Skeletal muscle satellite cell (primary cell): ENCODE data around the gene ARHGAP5.

ENCODE experiments used
- H3K27me3 ChIP-seq: 2 replicates; pipeline ENCODE4 v1.7.0; 2013; ENCODE audit warnings: low read length; ENCODE audit not compliant: control insufficient read depth, insufficient read depth
- H3K36me3 ChIP-seq: 2 replicates; pipeline ENCODE4 v1.7.0; 2013; ENCODE audit warnings: mild to moderate bottlenecking, control low read depth, low read length; ENCODE audit not compliant: insufficient read depth
- H3K4me1 ChIP-seq: 2 replicates; pipeline ENCODE4 v1.7.0; 2013; ENCODE audit warnings: low read length; ENCODE audit not compliant: control insufficient read depth, insufficient read depth
- H3K4me2 ChIP-seq: 2 replicates; pipeline ENCODE4 v1.7.0; 2013; ENCODE audit warnings: mild to moderate bottlenecking, low read length
- H3K4me3 ChIP-seq: 2 replicates; pipeline ENCODE4 v1.7.0; 2013; ENCODE audit warnings: low read length
- H3K9ac ChIP-seq: 2 replicates; pipeline ENCODE4 v1.7.0; 2013; ENCODE audit warnings: mild to moderate bottlenecking, low read depth, low read length, moderate library complexity
- H3K9me3 ChIP-seq: replicated peaks from 2 replicates; pipeline ENCODE4 v1.7.0; 2013; ENCODE audit warnings: mild to moderate bottlenecking, control low read depth, low read length

The ARHGAP5 gene

DNA sequence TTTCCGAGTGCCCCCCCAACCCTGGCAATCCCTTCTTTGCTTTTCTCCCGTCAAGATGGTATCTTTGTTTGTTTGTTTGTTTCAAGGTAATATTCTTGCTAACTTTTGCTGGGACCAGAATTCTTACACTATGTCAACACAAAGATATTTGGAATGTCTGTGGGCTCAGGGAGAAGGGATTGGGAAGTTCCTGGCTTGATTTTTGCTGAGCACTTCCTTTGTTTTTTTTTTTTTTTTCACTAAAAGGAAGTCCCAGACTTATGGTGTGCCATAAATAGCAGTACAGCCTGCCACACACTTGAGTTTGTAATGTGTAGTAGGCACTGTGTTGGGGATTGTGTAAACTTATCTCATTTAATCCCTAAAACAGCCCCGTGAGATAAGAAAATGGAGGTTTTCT lies 113.6 kb downstream of the ARHGAP5 start:
- no peak overlapping the region for H3K4me2 ChIP-seq
- peaks cover 4% of the 10 kb centered on the region for H3K27me3 ChIP-seq
- H3K4me3 ChIP-seq: no peak overlapping the region
- no peak overlapping the region for H3K9ac ChIP-seq
- H3K9me3 ChIP-seq: no peaks in the 10 kb centered on the region
- H3K36me3 ChIP-seq: no peaks in the 10 kb centered on the region
- no peaks in the 10 kb centered on the region for H3K4me1 ChIP-seq

DNA sequence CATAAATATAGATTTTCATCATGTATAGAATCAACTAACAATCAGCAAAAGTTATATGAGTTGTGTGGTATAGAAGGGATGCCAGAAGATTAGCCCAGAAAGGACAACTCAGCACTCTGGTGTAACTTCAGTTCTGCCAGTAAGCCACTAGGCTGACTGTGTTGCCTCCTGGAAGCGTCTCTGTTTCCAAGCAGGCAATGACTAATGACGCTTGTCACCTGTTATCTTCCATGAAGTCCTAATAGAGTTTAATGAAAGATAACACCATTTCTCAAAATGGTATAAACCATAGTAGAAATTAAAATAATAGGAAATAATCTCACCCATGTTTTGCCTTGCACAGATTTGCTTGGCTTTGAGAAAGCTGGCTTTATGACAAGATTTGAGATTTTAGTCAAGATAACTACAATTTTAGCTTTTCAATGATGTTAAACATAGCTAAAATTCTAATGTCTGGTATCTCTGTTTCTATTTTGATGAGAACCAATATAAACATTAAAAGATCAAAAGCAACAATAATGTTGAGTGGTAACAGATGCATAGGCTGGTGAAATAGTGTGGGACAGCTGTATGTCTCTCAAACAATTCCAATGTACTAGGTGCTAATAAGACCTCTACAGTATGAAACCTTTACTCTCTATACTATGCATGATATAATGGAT lies 115.7 kb downstream of the ARHGAP5 start:
- no peaks in the 10 kb centered on the region for H3K36me3 ChIP-seq
- H3K27me3 ChIP-seq: peaks cover 6% of the 10 kb centered on the region
- no peaks in the 10 kb centered on the region for H3K9me3 ChIP-seq
- H3K4me2 ChIP-seq: no peak overlapping the region
- H3K4me1 ChIP-seq: no peaks in the 10 kb centered on the region
- no peak overlapping the region for H3K9ac ChIP-seq
- no peak overlapping the region for H3K4me3 ChIP-seq

DNA sequence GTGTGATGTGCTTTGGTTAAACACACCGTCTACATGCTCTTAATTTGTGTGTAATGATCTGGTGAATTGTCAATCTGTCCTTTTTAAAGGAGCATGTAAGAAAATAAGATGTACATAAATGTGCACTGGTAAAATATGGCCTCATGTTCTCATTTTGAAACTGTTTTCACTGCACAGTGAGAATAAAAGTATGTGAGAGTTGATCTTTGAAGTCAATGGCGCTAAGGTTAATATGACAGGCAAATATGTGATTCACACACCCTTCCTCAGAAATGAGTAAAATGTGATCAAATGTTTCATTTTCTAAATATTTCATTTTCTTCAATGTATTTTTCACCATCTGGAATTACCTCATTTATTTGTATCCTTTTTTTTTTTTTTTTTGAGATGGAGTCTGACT lies 116.4 kb downstream of the ARHGAP5 start:
- no peak overlapping the region for H3K4me2 ChIP-seq
- no peaks in the 10 kb centered on the region for H3K4me1 ChIP-seq
- no peaks in the 10 kb centered on the region for H3K9me3 ChIP-seq
- H3K27me3 ChIP-seq: peaks cover 6% of the 10 kb centered on the region
- no peaks in the 10 kb centered on the region for H3K36me3 ChIP-seq
- H3K9ac ChIP-seq: no peak overlapping the region
- no peak overlapping the region for H3K4me3 ChIP-seq

DNA sequence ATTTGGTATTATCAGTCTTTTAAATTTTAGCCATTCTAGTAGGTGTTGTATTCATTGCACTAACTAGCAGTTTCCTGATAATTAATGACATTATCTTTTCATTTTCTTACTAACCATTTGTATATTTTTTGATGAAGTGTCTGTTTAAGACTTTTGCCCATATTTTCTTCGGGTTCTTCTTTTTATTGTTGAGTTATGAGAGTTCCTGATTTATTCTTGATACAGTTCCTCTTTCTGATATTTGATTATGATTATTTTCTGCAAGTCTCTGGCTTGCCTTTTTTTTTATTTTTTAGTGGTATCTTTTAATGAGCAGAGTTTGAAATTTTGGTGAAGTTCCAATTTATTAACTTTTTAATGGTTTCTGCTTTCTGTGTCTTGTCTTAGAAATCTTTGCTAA lies 118.5 kb downstream of the ARHGAP5 start:
- peaks cover under 1% of the 10 kb centered on the region for H3K4me1 ChIP-seq
- H3K27me3 ChIP-seq: peaks cover 6% of the 10 kb centered on the region
- H3K4me2 ChIP-seq: no peak overlapping the region
- H3K36me3 ChIP-seq: no peaks in the 10 kb centered on the region
- no peaks in the 10 kb centered on the region for H3K9me3 ChIP-seq
- no peak overlapping the region for H3K4me3 ChIP-seq
- no peak overlapping the region for H3K9ac ChIP-seq

DNA sequence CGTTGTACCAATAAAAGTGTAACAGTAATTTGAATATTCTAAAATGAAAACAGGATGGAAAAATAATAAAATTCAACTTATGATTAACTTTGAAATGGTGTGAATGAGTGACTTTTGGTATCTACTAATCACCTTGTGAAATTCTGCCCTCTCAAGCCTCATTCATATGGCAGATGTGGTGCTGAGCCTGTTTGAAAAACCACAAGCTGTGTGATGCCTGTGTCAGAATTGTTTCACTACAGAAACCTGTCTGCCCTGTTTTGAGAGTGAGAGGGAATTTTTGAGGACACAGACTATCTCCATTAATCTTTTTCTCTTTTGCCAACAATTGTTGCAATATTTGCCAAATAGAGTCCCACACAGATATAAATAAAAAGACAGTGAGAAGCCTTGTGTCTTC lies 120.8 kb downstream of the ARHGAP5 start:
- Histone ChIP-seq H3K4me1 (peaks cover 16% of the 10 kb centered on the region), H3K9ac (no peak overlapping the region), H3K27me3 (peaks cover 6% of the 10 kb centered on the region), H3K9me3 (no peaks in the 10 kb centered on the region), H3K4me2 (no peak overlapping the region), H3K4me3 (no peak overlapping the region), H3K36me3 (no peaks in the 10 kb centered on the region)

DNA sequence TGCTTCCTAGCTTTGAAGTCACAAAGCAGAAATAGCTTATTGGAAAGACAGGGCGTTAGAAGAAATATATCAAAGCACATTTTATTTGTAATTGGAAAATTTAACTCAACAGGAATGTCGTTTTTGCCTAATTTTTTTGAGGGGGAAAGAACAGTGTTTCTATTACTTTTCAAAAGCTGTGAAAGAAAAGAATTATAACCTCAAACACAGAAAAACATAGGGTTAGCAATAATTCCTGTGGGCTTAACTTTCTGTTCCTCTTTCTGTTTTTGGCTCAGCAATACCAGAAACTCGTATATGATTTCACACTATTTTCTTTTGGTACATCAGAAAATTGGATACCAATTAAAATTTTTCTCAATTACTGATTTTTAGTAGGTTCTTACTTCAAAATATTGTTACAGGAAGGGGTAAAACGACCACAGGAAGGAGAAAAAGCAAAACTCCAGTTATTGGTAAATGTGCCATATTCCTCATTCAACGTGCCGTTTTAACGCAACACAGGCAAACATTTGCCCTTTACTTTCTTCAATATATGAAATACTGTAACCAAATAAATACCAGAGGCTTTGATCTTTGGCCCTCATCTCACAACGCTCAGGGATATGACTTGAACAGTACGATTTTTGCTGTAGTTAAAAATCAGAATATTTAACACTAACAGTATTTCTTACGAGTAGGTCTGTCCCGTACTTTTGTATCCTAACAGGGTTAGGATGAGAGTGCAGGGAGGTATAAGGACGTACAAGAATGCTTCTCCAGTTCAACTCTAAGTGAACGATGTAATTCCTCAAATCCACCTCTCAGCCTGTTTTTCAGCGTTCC lies 123.5 kb downstream of the ARHGAP5 start:
- Histone ChIP-seq H3K9me3 (no peaks in the 10 kb centered on the region), H3K27me3 (peaks cover 3% of the 10 kb centered on the region), H3K4me3 (peak overlapping the region; percentile 71), H3K4me2 (peak overlapping the region; percentile 97), H3K4me1 (peaks cover 22% of the 10 kb centered on the region), H3K36me3 (no peaks in the 10 kb centered on the region), H3K9ac (no peak overlapping the region)

DNA sequence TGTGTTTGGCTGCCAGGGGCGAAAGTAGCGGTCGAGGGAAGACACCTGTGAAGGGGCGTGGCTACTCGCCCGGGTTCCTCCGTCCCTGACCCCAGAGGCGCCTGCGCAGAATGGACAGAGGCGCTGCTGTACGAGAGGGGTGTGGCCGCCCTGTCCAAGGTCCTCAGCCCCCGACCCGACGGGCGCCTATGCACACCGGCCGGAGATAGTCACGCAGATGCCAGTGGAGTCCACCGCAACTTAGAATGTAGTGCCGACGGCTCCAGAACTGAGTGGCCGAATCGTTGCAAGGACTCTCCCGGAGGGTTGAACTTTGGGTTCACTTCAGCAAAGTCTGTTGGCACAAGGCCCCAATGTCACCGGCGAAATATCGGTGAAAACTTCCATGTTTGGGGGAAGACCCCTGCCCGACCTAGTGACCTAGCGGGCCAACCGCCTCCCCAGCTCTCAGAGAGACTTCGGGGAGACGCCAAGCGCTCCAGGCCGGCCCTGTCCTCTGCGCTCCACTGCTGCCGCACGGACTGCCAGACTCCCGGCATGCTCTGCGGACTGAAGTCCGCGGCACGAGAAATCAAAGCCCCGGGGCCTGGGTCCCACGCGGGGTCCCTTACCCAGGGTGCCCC lies 124.2 kb downstream of the ARHGAP5 start:
- Histone ChIP-seq H3K9me3 (no peaks in the 10 kb centered on the region), H3K27me3 (no peaks in the 10 kb centered on the region), H3K4me2 (peak overlapping the region; percentile 97), H3K4me3 (peak overlapping the region; percentile 71), H3K4me1 (peaks cover 22% of the 10 kb centered on the region), H3K9ac (peak overlapping the region; percentile 63), H3K36me3 (no peaks in the 10 kb centered on the region)

DNA sequence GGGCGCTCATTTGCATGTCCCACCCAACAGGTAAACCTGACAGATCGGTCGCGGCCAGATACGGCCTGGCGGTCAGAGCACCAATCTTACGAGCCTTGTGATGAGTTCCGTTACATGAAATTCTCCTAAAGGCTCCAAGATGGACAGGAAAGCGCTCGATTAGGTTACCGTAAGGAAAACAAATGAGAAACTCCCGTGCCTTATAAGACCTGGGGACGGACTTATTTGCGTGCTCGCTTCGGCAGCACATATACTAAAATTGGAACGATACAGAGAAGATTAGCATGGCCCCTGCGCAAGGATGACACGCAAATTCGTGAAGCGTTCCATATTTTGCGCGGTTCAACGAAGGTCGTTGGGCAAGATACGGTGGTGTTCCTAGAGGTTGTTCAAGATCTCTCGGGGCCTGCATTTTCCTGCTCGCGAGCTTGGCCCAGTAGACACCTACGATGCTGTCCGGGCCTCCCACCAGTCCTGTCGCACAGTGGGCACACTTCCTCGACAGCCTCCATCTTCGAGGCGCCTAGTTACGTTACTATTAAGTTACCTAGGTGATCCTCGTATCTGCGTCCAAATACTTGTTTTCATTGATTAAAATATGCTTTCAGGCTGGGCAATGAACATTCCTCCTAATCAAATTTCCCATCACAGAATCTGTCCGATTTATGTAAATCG lies 124.8 kb downstream of the ARHGAP5 start, which contains the start of gene RNU6-7:
Gene RNU6-7, plus strand, starts transcription at position 230 of the 675 bp plus-strand sequence.
- no peaks in the 10 kb centered on the region for H3K9me3 ChIP-seq
- H3K9ac ChIP-seq: peak within 1 kb of the TSS; percentile 63
- peaks cover 22% of the 10 kb centered on the region for H3K4me1 ChIP-seq
- H3K4me3 ChIP-seq: peak within 1 kb of the TSS; percentile 71
- H3K27me3 ChIP-seq: peaks cover 5% of the 10 kb centered on the region
- peak within 1 kb of the TSS; percentile 97 for H3K4me2 ChIP-seq
- no peaks in the 10 kb centered on the region for H3K36me3 ChIP-seq

DNA sequence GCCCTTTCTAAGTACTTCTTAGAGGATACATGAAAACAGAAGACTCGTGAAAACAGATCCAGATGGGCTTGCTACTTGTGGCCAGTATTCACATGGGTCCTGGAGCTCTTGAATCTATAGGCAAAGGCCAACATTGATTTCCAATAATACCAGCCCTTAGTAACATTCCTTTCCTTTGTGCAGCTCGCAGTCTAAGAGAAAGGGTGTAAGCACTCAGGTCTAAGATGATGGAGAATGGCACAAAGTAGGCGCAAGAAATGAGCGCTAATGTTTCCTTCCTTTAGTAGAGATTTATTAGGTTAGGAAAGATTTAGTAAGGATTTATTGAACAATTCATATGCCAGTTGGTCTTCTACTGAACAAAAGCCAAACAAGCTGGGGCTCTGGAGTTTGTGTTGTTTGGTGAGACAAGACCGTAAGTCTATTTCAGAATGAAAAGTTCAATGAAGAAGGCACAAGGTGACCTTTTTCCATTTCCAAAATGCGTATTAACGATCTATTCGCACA lies 125.4 kb downstream of the ARHGAP5 start:
- Histone ChIP-seq H3K4me1 (peaks cover 22% of the 10 kb centered on the region), H3K36me3 (no peaks in the 10 kb centered on the region), H3K4me2 (peak overlapping the region; percentile 97), H3K27me3 (peaks cover 9% of the 10 kb centered on the region), H3K4me3 (peak overlapping the region; percentile 71), H3K9ac (peak overlapping the region; percentile 63), H3K9me3 (no peaks in the 10 kb centered on the region)

DNA sequence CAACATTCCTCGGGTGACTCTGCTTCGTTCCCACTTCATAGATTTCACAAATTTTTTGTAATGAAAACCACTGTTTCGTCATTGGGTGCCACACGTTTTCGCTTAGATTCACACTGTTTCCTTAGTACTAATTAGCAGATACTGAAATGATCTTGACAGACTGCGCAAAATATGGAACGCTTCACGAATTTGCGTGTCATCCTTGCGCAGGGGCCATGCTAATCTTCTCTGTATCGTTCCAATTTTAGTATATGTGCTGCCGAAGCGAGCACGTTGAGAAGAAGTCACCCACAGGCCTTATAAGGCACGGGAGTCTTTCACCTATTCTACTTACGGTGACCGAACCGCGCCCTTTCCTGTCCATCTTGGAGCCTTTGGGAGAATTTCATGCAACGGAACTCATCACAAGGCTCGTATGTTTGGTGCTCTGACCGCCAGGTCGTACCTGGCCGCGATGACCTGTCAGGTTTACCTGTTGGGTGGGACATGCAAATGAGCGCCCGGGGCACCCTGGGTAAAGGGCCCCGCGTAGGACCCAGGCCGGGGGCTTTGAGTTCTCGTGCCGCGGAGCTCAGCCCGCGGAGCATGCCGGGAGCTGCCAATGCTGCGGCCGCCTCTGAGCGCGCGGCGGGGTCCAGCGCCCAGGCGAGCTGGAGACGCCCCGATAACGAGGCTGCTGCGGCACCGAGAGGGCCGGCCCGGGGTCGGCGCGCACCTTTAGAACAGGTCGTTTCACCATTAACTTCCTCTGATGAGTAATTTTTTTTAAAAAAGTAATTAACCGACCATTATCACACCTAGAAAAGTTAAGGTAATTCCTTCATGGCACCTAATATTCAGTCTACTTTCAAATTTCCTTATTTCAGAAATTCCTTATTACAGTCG lies 126.1 kb downstream of the ARHGAP5 start, which contains the start of gene RNU6-8:
Gene RNU6-8, minus strand, starts transcription at position 272 of the 885 bp plus-strand sequence.
- H3K4me2 ChIP-seq: peak within 1 kb of the TSS; percentile 97
- H3K4me1 ChIP-seq: peaks cover 22% of the 10 kb centered on the region
- no peaks in the 10 kb centered on the region for H3K36me3 ChIP-seq
- H3K9ac ChIP-seq: peak within 1 kb of the TSS; percentile 89
- peaks cover 14% of the 10 kb centered on the region for H3K27me3 ChIP-seq
- H3K9me3 ChIP-seq: no peaks in the 10 kb centered on the region
- H3K4me3 ChIP-seq: peak within 1 kb of the TSS; percentile 71
